Measurements from ENCODE around the gene SF3B6. TPM values are rescaled to one million over a fixed set of nuclear protein-coding genes. Genes with fewer than 3 reads are reported as not detected.

The SF3B6 gene
- total RNA-seq, 2 donors from 2014 or later = 109 to 131 TPM

DNA sequence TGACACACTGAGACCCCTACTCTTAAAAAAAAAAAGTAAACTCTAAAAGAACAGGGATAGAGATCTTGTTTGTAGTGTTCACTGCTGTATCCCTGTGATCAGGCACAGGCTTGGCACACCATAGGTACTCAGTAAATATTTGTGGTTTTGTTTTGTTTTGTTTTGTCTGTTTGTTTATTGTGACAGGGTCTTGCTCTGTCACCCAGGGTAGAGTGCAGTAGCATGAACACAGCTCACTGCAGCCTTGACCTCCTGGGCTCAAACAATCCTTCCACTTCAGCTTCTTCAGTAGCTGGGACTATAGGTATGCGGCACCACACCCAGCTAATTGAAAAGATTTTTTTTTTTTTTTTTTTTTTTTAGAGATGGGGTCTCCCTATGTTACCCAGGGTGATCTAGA lies 23.2 kb downstream of the SF3B6 start:
- H3K27me3 ChIP-seq (ENCODE audit: control insufficient read depth, insufficient read depth, low read length, poor library complexity, severe bottlenecking) = no peaks in the 10 kb centered on the region
- WGBS, 2 experiments (ENCODE audit: insufficient coverage in 1 of 2, insufficient read length in 1 of 2) = no CpG with 5 or more reads among the region's 1 CpG
- H3K4me3 ChIP-seq (ENCODE audit: low read length) = no peak overlapping the region
- Mint-ChIP-seq H3K27ac (no peak overlapping the region), H3K27me3 (ENCODE audit: insufficient read depth) (peaks cover 2% of the 10 kb centered on the region), H3K36me3 (ENCODE audit: low read depth) (peaks cover 17% of the 10 kb centered on the region), H3K4me3 (no peak overlapping the region), H3K9me3 (no peaks in the 10 kb centered on the region), H3K4me1 (no peaks in the 10 kb centered on the region)
- H3K36me3 ChIP-seq (ENCODE audit: control insufficient read depth, insufficient read depth, low read length) = peaks cover 3% of the 10 kb centered on the region
- no peaks in the 10 kb centered on the region for H3K9me3 ChIP-seq (ENCODE audit: control insufficient read depth, low read length)
- TF ChIP-seq, protein P1, sequence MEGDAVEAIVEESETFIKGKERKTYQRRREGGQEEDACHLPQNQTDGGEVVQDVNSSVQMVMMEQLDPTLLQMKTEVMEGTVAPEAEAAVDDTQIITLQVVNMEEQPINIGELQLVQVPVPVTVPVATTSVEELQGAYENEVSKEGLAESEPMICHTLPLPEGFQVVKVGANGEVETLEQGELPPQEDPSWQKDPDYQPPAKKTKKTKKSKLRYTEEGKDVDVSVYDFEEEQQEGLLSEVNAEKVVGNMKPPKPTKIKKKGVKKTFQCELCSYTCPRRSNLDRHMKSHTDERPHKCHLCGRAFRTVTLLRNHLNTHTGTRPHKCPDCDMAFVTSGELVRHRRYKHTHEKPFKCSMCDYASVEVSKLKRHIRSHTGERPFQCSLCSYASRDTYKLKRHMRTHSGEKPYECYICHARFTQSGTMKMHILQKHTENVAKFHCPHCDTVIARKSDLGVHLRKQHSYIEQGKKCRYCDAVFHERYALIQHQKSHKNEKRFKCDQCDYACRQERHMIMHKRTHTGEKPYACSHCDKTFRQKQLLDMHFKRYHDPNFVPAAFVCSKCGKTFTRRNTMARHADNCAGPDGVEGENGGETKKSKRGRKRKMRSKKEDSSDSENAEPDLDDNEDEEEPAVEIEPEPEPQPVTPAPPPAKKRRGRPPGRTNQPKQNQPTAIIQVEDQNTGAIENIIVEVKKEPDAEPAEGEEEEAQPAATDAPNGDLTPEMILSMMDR (conservative IDR thresholded peaks at IDR 0.05) = no peak
- no peaks in the 10 kb centered on the region for H3K4me1 ChIP-seq (ENCODE audit: control insufficient read depth, insufficient read depth, low read length)
- H3K27ac ChIP-seq (ENCODE audit: low read depth, low read length) = no peak overlapping the region
- DNase-seq = no peak
- H3K9ac ChIP-seq (ENCODE audit: extremely low read depth, low read length, poor library complexity, severe bottlenecking) = no peak overlapping the region

- Mint-ChIP-seq H3K4me1 (peaks cover 5% of the 10 kb centered on the region), H3K9me3 (no peaks in the 10 kb centered on the region), H3K4me3 (no peak overlapping the region), H3K27me3 (ENCODE audit: insufficient read depth) (peaks cover 2% of the 10 kb centered on the region), H3K27ac (no peak overlapping the region), H3K36me3 (ENCODE audit: low read depth) (peaks cover 16% of the 10 kb centered on the region)
- Histone ChIP-seq H3K4me3 (ENCODE audit: low read length) (no peak overlapping the region), H3K9ac (ENCODE audit: extremely low read depth, low read length, poor library complexity, severe bottlenecking) (no peak overlapping the region), H3K27me3 (ENCODE audit: control insufficient read depth, insufficient read depth, low read length, poor library complexity, severe bottlenecking) (no peaks in the 10 kb centered on the region), H3K27ac (ENCODE audit: low read depth, low read length) (no peak overlapping the region), H3K9me3 (ENCODE audit: control insufficient read depth, low read length) (no peaks in the 10 kb centered on the region), H3K4me1 (ENCODE audit: control insufficient read depth, insufficient read depth, low read length) (no peaks in the 10 kb centered on the region), H3K36me3 (ENCODE audit: control insufficient read depth, insufficient read depth, low read length) (peaks cover 3% of the 10 kb centered on the region)
- DNase-seq = no peak
- TF ChIP-seq, protein P1 (conservative IDR thresholded peaks at IDR 0.05) = no peak
- 91% methylated on average over 8 of the region's 8 CpGs for WGBS, 2 experiments (ENCODE audit: insufficient coverage in 1 of 2, insufficient read length in 1 of 2)
Measured at GRCh38 chr2:24051833-24052232, 24.3 kb downstream of the SF3B6 start.

DNA sequence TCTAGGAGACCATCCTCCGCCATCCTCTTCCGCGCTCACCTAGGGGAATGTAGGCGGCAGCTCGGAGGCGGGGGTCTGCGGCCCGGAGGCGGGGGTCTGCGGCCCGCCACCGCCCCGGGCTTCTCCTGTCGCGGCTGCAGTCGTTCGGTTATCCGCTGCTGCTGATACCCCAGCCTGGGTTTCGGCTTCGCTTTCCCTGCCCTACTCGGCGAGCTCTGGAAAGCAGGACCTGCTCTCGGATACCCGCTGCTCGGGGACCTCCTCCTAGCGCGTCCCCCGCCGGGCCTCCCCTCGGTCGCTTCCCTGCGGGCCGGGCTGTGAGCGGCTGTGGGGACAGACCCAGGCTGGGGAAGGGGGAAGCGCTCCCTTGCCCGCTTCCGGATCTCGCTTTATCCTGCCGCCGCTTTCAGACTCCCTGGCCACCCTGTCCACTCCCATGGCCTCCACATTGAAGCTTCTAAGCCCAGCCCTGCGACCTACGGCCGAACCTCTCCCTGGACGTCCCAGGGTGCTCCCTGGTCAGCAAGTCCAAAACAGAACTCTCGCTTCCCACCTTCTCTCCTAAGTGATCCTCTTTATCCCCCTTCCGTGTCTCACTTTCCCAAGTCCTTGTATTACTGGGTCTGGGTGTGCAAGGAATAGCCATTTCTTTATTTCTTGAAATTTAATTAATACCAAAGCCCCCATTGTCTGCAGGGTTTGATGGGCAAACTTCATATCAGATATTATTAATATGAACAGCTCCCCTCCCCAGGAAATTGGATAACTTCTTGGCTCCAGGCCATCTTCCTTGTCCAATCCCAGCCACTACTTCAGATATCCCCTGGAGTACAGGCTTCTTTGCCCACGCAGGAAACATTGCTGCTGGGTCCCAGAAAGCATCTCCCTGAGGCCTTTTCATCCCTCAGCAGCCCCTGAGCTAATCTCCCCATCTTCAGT lies 25.8 kb downstream of the SF3B6 start:
- Mint-ChIP-seq H3K4me1 (peaks cover 11% of the 10 kb centered on the region), H3K36me3 (ENCODE audit: low read depth) (peaks cover 6% of the 10 kb centered on the region), H3K9me3 (no peaks in the 10 kb centered on the region), H3K4me3 (no peak overlapping the region), H3K27ac (no peak overlapping the region), H3K27me3 (ENCODE audit: insufficient read depth) (peaks cover 2% of the 10 kb centered on the region)
- H3K36me3 ChIP-seq (ENCODE audit: control insufficient read depth, insufficient read depth, low read length) = peaks cover under 1% of the 10 kb centered on the region
- H3K27me3 ChIP-seq (ENCODE audit: control insufficient read depth, insufficient read depth, low read length, poor library complexity, severe bottlenecking) = no peaks in the 10 kb centered on the region
- no peaks in the 10 kb centered on the region for H3K4me1 ChIP-seq (ENCODE audit: control insufficient read depth, insufficient read depth, low read length)
- H3K4me3 ChIP-seq (ENCODE audit: low read length) = peak overlapping the region; percentile 83
- TF ChIP-seq, protein P1 (conservative IDR thresholded peaks at IDR 0.05) = no peak
- H3K9ac ChIP-seq (ENCODE audit: extremely low read depth, low read length, poor library complexity, severe bottlenecking) = peak overlapping the region; percentile 8
- H3K27ac ChIP-seq (ENCODE audit: low read depth, low read length) = no peak overlapping the region
- no peaks in the 10 kb centered on the region for H3K9me3 ChIP-seq (ENCODE audit: control insufficient read depth, low read length)
- DNase-seq = peak; percentile 81
- 4 to 5% methylated on average over 27 to 47 of the region's 47 CpGs for WGBS, 2 experiments (ENCODE audit: insufficient coverage in 1 of 2, insufficient read length in 1 of 2)
